ENCODE data around the gene GRID2. TPM values are rescaled to one million over a fixed set of nuclear protein-coding genes. Genes with fewer than 3 reads are reported as not detected.

GRID2 gene
- total RNA-seq, 2 donors from 2014 or later, result 27.3 to 40.4 TPM

DNA sequence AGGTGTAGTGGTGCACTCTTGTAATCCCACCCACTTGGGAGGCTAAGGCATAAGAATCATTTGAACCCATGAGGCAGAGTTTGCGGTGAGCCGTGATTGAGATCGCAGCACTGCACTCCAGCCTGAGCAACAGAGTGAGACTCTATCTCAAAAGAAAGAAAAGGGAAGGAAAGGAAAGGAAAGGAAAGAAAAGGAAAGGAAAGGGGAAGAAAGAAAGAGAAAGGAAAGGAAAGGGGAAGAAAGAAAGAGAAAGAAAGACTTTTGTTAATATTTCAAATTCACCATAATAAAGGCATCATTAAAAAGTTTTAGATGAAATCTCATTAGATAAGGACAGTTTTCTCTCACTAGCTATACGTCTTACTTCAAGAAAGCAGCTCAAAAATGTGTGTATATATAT lies 864.3 kb downstream of the GRID2 start:
- H3K27me3 Mint-ChIP-seq (ENCODE audit: insufficient read depth), result no peaks in the 10 kb centered on the region
- H3K9ac ChIP-seq (ENCODE audit: extremely low read depth, low read length, poor library complexity, severe bottlenecking), result no peak overlapping the region
- no peaks in the 10 kb centered on the region for H3K36me3 ChIP-seq (ENCODE audit: control insufficient read depth, insufficient read depth, low read length)
- no peaks in the 10 kb centered on the region for H3K9me3 ChIP-seq (ENCODE audit: control insufficient read depth, low read length)
- WGBS, 2 experiments (ENCODE audit: insufficient coverage in 1 of 2, insufficient read length in 1 of 2), result 99 to 100% methylated on average over 2 to 3 of the region's 4 CpGs
- no peak overlapping the region for H3K27ac ChIP-seq (ENCODE audit: low read depth, low read length)
- H3K27ac Mint-ChIP-seq, result no peak overlapping the region
- no peak for DNase-seq
- no peaks in the 10 kb centered on the region for H3K27me3 ChIP-seq (ENCODE audit: control insufficient read depth, insufficient read depth, low read length, poor library complexity, severe bottlenecking)
- H3K4me1 Mint-ChIP-seq, result no peaks in the 10 kb centered on the region
- no peak overlapping the region for H3K4me3 Mint-ChIP-seq
- H3K36me3 Mint-ChIP-seq (ENCODE audit: low read depth), result no peaks in the 10 kb centered on the region
- no peaks in the 10 kb centered on the region for H3K9me3 Mint-ChIP-seq
- no peaks in the 10 kb centered on the region for H3K4me1 ChIP-seq (ENCODE audit: control insufficient read depth, insufficient read depth, low read length)
- no peak for TF ChIP-seq CTCF (conservative IDR thresholded peaks at IDR 0.05)
- no peak overlapping the region for H3K4me3 ChIP-seq (ENCODE audit: low read length)

DNA sequence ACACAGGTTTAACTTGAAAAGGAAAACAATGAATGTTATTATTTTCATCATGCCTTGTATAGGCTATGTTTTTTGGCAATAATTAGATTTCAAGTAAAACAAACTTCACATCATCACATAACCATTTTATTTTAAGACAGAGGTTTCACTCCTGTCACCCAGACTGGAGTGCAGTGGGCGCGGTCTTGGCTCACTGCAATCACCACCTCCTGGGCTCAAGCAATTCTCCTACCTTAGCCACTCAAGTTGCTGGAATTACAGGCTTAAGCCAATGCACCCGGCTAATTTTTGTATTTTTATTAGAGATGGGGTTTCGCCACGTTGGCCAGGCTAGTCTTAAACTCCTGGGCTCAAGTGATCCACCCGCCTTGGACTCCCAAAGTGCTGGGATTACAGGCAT lies 866.2 kb downstream of the GRID2 start:
- Histone ChIP-seq H3K4me3 (ENCODE audit: low read length) (no peak overlapping the region), H3K36me3 (ENCODE audit: control insufficient read depth, insufficient read depth, low read length) (no peaks in the 10 kb centered on the region), H3K9ac (ENCODE audit: extremely low read depth, low read length, poor library complexity, severe bottlenecking) (no peak overlapping the region), H3K9me3 (ENCODE audit: control insufficient read depth, low read length) (no peaks in the 10 kb centered on the region), H3K4me1 (ENCODE audit: control insufficient read depth, insufficient read depth, low read length) (no peaks in the 10 kb centered on the region), H3K27ac (ENCODE audit: low read depth, low read length) (no peak overlapping the region), H3K27me3 (ENCODE audit: control insufficient read depth, insufficient read depth, low read length, poor library complexity, severe bottlenecking) (no peaks in the 10 kb centered on the region)
- Mint-ChIP-seq H3K27me3 (ENCODE audit: insufficient read depth) (no peaks in the 10 kb centered on the region), H3K9me3 (no peaks in the 10 kb centered on the region), H3K27ac (no peak overlapping the region), H3K4me3 (no peak overlapping the region), H3K4me1 (no peaks in the 10 kb centered on the region), H3K36me3 (ENCODE audit: low read depth) (no peaks in the 10 kb centered on the region)
- DNase-seq, result no peak
- WGBS, 2 experiments (ENCODE audit: insufficient coverage in 1 of 2, insufficient read length in 1 of 2), result 78 to 97% methylated on average over 4 to 6 of the region's 6 CpGs
- no peak for TF ChIP-seq CTCF (conservative IDR thresholded peaks at IDR 0.05)

- no peak for TF ChIP-seq CTCF (conservative IDR thresholded peaks at IDR 0.05)
- no peak overlapping the region for H3K27ac Mint-ChIP-seq
- H3K4me3 Mint-ChIP-seq, result no peak overlapping the region
- Histone ChIP-seq H3K4me3 (ENCODE audit: low read length) (no peak overlapping the region), H3K4me1 (ENCODE audit: control insufficient read depth, insufficient read depth, low read length) (no peaks in the 10 kb centered on the region), H3K9ac (ENCODE audit: extremely low read depth, low read length, poor library complexity, severe bottlenecking) (no peak overlapping the region), H3K9me3 (ENCODE audit: control insufficient read depth, low read length) (no peaks in the 10 kb centered on the region), H3K36me3 (ENCODE audit: control insufficient read depth, insufficient read depth, low read length) (no peaks in the 10 kb centered on the region), H3K27ac (ENCODE audit: low read depth, low read length) (no peak overlapping the region), H3K27me3 (ENCODE audit: control insufficient read depth, insufficient read depth, low read length, poor library complexity, severe bottlenecking) (no peaks in the 10 kb centered on the region)
- H3K4me1 Mint-ChIP-seq, result no peaks in the 10 kb centered on the region
- no peaks in the 10 kb centered on the region for H3K27me3 Mint-ChIP-seq (ENCODE audit: insufficient read depth)
- H3K9me3 Mint-ChIP-seq, result no peaks in the 10 kb centered on the region
- 100% methylated on average over 1 of the region's 1 CpG for WGBS, 2 experiments (ENCODE audit: insufficient coverage in 1 of 2, insufficient read length in 1 of 2)
- DNase-seq, result no peak
- no peaks in the 10 kb centered on the region for H3K36me3 Mint-ChIP-seq (ENCODE audit: low read depth)
Observed at GRCh38 chr4:93174598-93174997, 870.8 kb downstream of the GRID2 start.
